Activated naive CD8-positive, alpha-beta T cell treated with anti-CD3 and anti-CD28 coated beads, Interleukin-2, amount 50 U/mL, for 24 hours (primary cell): ENCODE data around the gene MGAM2.

Experiments
- ATAC-seq: fragments of 150-1000 bp; cut with Tn5 transposase; one replicate; pipeline ENCODE4 v1.10.0; 2021
- DNase-seq: peaks from one replicate; pipeline ENCODE4 v3.0.0; 2021
- H3K27ac Mint-ChIP-seq: one replicate; pipeline ENCODE4 v1.8.0; 2021; ENCODE audit warnings: mild to moderate bottlenecking, mixed read lengths
- H3K27me3 Mint-ChIP-seq: one replicate; pipeline ENCODE4 v1.8.0; 2021; ENCODE audit warnings: mixed read lengths
- H3K36me3 Mint-ChIP-seq: one replicate; pipeline ENCODE4 v1.8.0; 2021; ENCODE audit warnings: low read depth, mixed read lengths
- H3K4me1 Mint-ChIP-seq: one replicate; pipeline ENCODE4 v1.8.0; 2021; ENCODE audit warnings: mixed read lengths
- H3K4me3 Mint-ChIP-seq: one replicate; pipeline ENCODE4 v1.8.0; 2021; ENCODE audit warnings: mild to moderate bottlenecking, moderate library complexity, mixed read lengths
- H3K9me3 Mint-ChIP-seq: one replicate; pipeline ENCODE4 v1.8.0; 2021; ENCODE audit warnings: mixed read lengths

Gene MGAM2

DNA sequence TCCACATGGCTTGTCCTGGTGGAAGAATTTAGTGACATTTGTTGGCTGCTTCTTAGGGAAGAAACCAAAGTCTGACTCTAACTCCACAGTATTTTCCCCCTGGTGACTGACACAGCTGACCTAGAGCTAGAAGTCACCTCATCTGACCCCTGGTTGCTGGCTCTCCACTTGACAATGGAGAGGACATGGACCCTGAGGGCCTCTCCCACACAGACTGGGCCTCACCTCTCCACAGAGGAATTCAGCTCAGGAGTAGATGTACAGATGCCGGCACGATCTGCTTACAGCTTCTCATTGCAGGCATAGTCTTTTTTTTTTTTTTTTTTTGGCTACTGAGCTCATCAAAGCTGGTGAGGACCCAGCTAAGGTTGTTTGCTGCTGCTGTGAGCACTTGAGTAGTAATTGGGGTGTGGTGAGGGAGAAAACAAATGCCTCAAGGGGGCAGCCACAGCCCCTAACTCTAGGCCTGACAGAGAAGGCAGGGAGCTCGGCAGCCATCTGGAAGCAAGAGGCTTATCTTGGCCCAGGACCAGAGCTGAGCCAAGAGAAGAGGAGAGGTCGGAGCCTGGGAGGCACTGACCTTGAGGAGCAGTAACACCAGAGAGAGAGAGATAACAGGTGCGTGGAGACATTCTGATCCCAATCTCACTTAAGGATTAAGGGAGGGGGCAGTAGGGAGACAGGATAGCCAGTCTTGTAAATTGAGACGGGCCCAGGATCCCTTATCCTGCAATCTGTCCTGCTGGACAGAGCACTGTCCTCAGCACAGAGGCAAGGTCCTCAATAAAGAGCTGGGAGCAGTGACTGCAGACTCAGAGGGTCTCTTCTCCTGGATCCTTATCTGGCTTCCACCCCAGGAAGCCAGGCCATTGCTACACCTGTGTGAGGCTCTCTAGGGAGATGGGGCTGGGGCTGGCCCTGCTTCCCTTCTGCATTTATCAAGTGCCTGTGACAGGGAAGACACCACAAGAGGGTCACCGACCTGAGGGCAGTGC, 136.9 kb downstream of the MGAM2 start:
- ATAC-seq (peak; percentile 33), DNase-seq (no peak)
- Mint-ChIP-seq H3K9me3 (no peaks in the 10 kb centered on the region), H3K4me3 (no peak overlapping the region), H3K27ac (no peak overlapping the region), H3K36me3 (no peaks in the 10 kb centered on the region), H3K4me1 (no peaks in the 10 kb centered on the region), H3K27me3 (peaks cover 3% of the 10 kb centered on the region)

DNA sequence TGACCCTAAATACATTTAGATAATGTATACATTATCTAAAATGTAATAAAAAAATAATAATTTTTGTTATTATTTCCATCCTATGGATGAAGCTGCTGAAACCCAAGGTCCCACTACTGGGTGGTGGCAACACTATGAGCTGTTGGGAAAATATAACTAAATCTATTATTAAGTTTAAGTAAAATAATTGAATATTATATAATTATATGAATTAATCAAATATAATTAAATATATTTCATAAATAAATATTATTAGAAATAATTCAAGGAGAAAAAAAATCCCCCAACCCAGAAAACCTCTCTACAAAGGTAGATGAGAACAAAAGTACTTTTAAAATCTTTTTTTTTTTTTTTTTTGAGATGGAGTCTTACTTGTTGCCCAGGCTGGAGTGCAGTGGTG, 138.4 kb downstream of the MGAM2 start:
- Mint-ChIP-seq H3K4me3 (no peak overlapping the region), H3K9me3 (no peaks in the 10 kb centered on the region), H3K4me1 (no peaks in the 10 kb centered on the region), H3K27me3 (no peaks in the 10 kb centered on the region), H3K27ac (no peak overlapping the region), H3K36me3 (no peaks in the 10 kb centered on the region)
- DNase-seq (no peak), ATAC-seq (no peak)

DNA sequence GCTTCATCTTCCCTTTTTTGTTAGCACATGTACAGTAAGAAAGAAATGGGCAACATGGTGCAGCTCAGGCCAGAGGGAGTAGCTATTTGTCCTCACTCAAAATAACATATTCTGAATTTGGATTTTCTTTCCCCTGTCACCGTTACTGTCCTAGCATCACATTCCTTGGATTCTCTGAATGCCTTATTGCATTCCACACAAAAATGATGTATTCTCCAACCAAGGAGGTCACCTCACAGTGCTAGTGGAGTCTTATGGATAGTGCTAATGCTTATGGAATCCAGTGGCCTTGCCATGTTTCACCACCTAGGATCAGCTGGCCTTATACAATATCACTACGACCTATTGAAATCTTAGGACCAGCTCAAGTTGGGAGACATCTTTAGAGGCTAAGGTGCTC, 139.2 kb downstream of the MGAM2 start:
- H3K27me3 Mint-ChIP-seq = no peaks in the 10 kb centered on the region
- H3K4me3 Mint-ChIP-seq = no peak overlapping the region
- DNase-seq (no peak), ATAC-seq (no peak)
- no peaks in the 10 kb centered on the region for H3K4me1 Mint-ChIP-seq
- no peaks in the 10 kb centered on the region for H3K9me3 Mint-ChIP-seq
- H3K36me3 Mint-ChIP-seq = no peaks in the 10 kb centered on the region
- no peak overlapping the region for H3K27ac Mint-ChIP-seq

DNA sequence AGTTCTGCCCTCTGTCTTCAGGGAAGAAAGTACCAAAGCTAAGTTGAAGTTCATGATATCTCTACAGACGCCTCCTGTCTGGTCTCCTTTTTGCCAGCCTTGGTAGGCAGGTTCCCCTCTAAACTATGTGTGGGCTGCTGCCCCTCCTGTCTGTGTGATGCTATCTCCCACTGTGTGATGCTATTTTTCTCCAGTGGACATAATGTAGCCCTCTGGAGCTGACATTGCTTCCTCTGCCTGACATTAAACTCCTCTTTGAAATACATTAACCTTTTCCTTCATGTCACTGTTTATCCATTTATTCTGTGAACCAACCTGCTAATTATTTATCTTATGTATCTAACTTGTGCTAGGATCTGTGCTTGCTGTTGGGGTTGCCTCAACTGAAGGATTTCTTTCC, 146.4 kb downstream of the MGAM2 start, which contains the start of gene PRSS58:
Gene PRSS58, minus strand, starts transcription at position 101 of the 400 bp plus-strand sequence. CDS start 351 bp downstream, outside the sequence.
- H3K27me3 Mint-ChIP-seq = peaks cover 2% of the 10 kb centered on the region
- H3K4me3 Mint-ChIP-seq = no peak within 1 kb of the TSS
- no peak for DNase-seq
- no peaks in the 10 kb centered on the region for H3K4me1 Mint-ChIP-seq
- no peaks in the 10 kb centered on the region for H3K36me3 Mint-ChIP-seq
- no peak for ATAC-seq
- H3K27ac Mint-ChIP-seq = no peak within 1 kb of the TSS
- H3K9me3 Mint-ChIP-seq = no peaks in the 10 kb centered on the region

DNA sequence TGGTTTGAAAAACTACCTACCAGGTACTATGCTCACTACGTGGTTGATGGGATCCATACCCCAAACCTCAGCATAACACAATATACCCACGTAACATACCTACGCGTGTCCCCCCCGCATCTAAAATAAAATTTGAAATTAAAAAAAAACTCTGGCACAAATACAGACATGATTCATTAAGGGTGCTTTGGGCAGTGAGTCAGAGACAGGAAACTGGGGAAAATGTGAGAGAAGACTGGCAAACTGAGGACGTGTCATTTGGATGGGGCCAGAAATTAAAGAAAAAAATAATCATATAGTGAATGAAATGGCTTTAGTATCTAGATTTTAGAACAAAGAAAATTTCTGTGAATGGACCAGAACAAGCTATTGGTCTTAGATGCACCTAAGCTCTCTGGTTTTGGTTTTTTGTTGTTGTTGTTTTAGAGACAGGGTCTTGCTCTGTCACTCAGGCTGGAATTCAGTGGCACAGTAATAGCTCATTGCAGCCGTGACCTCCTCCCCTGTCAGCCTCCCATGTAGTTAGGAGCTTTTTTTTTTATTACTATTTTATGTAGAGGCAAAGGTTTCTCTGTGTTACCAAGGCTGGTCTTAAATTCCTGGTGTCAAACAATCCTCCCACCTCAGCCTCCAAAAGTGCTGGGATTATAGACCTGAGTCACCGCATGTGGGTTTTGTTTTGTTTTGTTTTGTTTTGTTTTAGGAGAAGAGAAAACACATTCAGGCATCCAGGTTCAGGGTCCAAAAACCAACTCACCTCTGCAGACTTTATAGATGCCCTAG, 152.3 kb downstream of the MGAM2 start:
- Mint-ChIP-seq H3K4me3 (no peak overlapping the region), H3K36me3 (no peaks in the 10 kb centered on the region), H3K4me1 (no peaks in the 10 kb centered on the region), H3K27ac (no peak overlapping the region), H3K27me3 (peaks cover 6% of the 10 kb centered on the region), H3K9me3 (no peaks in the 10 kb centered on the region)
- no peak for DNase-seq
- ATAC-seq = peak; percentile 28
